HG02759 (cell line): Measurements from ENCODE around the gene CLDN5.

ENCODE experiments used
- ATAC-seq: cut with Tn5 transposase; IDR thresholded peaks from one replicate; pipeline ENCODE4 v1.9.1; 2021; ENCODE audit warnings: mild to moderate bottlenecking, moderate library complexity; ENCODE audit not compliant: unreplicated experiment

Gene CLDN5

DNA sequence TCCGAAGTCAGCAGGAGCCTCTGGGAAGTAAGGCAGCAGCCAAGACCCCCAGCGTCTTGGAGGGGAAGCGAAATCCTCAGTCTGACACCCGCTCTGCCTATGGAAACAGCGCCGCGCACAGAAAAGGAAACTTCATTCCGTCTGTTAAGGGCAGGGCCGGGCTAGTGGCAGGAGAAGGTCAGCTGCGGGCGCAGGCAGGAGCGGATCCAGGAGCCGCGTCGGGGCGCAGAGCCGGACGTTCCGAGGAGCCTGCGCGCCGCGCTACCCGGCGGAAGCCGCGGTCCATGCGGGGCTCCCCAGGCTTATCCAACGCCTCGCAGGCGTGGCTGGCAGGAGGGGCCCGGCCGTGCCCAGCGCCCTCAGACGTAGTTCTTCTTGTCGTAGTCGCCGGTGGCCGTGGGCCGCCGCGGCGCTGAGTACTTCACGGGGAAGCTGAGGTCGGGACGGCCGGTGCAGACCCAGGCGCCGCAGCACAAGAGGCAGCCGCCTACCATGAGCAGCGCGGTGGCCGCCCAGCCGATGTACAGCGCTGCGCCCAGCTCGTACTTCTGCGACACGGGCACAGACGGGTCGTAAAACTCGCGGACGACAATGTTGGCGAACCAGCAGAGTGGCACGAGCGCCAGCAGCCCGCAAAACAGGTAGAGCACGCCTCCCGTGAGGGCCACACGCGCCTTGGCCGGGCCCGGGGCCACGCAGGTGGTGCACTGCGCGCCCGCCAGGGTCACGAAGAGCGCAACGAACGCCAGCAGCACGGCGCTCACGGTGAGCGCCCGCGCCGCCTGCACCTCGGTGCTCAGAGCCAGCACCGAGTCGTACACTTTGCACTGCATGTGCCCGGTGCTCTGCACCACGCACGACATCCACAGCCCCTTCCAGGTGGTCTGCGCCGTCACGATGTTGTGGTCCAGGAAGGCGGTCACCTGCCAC lies 705 bp downstream of the CLDN5 start:
- ATAC-seq: no peak

DNA sequence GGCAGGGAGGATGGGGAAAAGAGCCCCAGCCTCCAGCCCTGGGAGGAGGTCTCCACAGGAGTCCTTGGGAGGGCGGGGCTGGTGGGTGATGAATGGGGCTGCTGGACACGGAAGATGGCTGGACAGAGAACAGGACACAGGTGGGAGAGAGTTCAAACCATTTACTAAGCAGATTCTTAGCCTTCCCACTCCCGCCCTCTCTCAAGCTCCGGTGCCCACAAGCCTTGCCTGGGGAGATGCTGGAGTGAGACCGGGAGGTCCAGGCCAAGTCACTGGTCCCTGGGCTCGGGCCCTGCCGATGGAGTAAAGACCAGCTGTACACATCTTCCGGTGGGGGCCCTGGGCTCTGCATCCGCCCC lies 1.4 kb downstream of the CLDN5 start:
- ATAC-seq: no peak

DNA sequence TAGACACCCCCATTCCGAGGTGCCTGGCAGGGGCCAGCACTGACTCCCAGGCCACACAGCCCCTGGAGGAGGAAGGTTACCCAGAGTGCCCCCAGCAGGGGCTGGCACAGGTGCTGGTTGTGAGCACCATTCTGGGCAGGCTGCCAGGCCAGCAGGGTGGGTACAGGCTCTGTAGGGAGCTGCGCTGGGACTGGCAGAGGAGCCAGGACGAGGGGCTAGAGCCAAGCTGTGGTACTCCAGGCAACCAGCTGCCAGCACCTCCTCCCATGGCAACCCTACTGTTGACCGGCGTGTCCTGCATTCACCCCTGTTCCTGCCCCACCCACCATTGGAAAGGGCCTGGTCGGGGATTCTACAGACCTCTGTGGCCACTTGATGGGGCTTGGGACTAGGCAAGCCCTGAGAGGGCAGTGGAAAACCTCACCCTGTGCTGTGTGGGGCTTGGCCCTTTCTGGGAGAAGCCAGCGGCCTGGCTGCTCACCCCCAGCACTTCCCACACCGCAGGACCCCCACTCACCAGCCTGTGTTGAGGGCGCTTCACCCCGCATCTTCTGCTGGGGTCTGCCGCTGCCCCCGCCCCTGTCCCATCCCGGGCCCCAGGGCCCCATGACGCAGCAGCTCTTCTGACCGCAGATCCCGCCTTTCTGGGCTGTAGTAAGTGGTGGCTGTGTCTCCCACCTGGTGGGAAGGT lies 1.9 kb downstream of the CLDN5 start:
- ATAC-seq: no peak

DNA sequence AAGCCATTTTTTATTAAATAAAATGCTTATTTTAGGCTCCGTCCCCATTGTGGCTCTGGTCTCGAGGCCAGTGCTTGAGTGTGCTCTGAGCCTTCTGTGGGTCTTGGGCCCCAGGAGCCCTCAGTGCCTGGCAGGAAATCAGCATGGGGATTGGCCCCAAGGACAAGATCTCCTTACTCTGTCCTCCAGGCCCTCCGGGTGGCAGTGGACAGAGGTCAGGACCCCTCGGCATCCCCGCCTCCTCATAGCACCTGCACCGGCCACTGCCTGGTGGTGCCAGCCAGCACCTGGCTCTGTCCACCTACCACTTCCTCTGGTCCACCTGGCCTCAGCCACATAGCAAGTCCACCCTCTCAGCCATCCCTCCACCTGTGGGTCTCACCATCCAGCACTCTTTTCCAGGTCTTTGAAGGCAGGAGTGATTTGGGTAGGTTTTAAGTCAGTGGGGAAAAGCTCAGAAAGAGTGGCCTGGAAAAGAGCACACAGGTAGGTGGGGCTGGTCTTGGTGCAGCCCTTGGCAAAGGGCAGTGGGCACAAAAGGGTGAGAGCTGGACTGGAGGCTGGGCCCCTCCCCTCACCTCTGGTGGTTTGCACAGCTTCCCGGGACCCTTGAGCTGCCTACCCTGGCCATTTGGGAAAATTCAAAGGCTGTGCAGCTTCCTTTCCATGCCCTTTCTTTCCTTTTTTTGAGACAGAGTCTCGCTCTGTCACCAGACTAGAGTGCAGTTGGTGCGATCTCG lies 3.5 kb downstream of the CLDN5 start:
- no peak for ATAC-seq

DNA sequence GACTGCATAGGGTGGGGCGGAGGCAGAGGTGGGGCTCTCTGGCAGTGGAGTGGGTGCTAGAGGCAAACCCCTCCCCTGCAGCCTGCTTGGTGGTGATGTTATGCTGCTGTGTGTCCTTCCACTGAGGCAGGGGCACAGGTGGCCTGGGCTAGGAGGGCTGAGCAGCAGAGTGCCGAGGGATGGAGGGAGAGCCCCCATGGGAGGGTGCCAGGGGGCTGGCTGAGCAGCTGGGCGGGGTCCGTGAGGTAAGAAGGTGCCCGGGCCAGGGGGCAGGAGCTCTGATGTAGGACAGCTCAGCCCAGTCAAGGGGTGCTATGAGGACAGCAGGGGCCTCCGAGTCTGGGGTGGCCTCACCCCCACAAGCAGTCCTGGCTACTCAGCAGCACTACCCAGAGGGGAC lies 4.2 kb downstream of the CLDN5 start:
- ATAC-seq: no peak

DNA sequence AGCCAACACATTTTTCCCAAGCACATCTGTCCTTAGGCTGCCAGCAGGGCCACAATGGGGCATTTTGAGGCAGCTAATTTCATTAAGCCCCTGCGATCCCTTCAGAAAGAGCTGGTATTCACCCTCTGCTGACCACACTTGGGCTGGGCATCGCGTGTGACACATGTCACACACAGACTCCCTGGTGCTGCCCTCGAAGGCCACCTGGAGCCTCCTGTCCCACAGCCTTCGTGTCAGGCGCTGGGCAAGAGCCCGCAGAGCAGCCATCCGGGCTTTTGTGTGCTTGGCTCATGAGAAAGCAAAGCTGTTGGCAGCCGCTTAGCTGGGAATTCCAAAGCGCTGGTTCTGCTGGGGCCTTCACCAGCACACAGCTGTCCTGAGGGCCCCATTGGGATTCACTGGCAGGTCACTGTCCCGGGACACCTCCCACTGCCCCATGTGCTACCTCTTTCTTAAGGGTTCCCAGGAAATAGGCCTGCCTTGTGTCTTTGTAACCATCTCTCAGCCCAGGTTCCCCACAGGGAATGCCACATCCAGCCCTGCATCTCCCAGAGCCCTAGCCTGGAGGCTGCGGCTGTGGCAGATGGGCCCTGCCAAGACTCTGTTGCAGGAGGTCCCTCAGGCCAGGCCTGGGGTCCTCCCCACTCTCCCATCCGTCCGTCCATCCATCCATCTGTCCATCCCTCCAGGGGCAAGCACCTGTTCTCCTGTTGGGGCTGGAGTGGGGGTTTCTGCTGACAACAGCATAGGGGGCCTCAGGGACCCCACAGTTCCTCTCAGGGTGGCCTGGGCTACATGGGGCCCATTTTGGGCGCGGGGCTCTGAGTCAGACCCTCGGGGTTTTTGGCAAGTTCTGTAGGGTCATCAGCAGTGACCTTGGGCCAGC lies 4.9 kb downstream of the CLDN5 start:
- no peak for ATAC-seq

DNA sequence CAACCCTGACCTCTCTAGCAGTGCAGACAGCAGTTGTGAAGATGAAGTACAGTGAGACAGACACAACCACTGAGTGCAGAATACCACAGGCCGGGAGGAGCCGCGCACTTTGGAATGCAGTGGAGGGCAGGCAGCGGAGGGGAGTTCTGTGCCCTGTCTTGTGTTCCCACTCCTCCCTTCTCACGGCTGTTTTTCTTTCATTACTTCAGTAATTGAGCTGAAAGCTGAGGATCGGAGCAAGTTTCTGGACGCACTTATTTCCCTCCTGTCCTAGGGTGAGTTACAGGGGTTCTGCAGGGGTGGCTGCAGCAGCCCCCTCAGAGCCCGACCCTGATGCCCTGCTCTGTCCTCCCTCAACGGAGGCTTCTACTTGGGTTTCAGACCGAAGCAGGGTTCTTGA lies 5.6 kb downstream of the CLDN5 start:
- ATAC-seq: no peak

DNA sequence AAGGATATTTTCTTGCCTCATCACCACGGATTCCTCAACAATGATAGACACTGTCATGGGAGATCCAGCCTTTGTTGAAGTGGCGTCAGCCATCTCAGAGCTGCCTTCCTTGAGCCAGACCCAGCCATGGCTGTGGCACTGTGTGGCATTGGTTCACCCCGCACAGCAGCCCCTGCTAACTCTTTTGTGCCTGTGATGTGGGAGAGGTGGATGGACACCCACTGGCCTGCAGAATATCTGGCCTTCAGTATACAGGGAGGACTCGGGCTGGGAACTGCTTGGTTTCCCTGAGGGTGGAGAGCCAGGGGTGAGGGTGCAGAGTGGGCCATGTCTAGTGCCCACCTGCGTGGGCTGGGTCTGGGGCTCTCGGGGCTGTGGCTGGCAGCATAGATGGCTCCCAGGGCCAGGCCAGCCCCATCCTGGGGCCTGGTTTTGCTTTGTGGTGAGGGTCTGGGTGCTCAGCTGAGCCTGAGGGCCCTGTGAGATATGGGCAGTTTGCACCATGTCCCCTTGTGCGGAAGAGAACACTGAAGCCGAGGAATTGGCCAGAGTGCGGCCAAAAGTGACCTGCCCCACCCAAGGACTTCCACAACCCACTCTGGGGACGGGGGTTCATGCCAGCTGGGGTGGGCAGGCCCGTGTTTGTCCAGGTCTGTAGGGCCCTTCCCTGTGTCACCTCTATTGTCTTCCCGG lies 6.1 kb downstream of the CLDN5 start:
- ATAC-seq: no peak

DNA sequence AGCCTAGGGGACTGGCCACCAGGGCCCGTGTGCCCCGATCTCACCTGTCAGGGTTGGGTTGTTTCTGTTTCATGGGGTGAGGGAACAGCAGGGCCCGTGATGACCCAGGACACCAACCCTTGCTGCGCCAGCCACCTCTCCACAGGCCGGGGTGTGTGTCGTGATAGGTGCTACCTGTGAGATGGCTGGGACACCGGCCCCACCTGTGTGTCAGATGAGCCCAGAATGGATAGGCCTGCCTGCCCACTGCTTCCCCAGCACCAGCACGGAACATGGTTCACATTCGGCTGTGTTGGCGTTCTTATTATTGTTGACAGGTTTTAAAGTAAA lies 7.1 kb downstream of the CLDN5 start:
- no peak for ATAC-seq

DNA sequence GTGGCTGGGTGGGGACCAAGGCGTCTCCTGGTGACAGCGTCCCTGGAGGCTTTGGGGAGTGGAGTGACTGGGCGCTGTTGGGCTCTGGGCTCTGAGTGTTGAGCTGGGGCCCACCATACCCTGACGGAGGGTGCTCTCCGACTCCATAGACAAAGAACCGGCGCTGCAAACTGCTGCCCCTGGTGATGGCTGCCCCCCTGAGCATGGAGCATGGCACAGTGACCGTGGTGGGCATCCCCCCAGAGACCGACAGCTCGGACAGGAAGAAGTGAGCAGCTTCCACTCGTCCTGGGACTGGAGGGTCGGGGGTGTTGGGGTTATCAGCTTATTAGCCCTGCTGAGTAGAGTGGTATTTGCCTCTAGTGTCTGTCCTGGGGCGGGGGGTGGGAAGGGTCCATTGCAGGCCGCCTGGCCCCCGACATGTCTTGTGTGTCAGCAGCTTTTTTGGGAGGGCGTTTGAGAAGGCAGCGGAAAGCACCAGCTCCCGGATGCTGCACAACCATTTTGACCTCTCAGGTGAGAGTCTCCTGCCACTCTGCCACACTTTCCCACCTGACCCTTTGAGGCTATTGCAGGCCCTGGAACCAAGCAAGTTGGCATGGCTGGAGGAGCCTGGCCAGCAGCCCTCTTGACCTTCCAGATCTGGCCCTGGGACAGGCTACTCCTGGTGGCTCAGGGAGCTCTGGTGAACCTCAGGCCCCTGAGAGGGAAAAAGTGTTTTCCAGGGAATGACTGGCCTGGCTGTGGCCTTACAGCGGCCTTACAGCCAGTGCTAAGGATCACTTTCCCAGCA lies 7.6 kb downstream of the CLDN5 start:
- no peak for ATAC-seq

DNA sequence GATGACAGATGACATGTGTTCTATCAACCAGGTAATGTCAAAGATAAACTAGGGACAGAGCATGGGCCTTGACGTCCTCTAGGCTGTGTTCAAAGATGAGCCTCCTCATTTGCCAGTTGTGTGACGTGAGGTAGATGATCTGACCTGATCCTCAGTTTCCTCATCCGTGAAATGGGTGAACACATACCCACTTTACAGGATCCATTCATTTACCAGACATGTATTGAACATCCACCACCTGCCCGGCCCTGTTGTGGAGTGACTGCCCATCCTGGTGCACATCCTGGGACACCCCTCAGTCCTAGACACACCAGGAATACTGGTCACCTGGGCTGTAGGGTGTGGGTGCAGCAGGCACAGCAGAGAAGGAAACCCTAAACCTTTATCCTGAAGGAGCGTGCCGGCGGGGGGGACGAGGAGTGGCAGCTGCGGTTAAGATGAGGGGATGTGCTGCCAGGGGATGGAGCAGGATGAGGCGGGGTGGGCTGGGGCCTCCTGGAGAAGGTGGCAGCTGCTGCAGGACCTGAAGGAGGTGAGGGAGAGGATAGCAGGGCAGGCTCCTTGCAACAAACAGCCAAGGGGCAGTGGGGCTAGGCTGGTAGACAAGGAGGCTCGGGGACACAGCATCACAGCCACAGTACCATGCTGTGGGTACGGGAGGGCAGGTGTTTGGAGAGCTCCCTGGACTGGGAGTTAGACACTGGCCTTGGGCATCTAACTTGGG lies 8.4 kb downstream of the CLDN5 start:
- no peak for ATAC-seq

DNA sequence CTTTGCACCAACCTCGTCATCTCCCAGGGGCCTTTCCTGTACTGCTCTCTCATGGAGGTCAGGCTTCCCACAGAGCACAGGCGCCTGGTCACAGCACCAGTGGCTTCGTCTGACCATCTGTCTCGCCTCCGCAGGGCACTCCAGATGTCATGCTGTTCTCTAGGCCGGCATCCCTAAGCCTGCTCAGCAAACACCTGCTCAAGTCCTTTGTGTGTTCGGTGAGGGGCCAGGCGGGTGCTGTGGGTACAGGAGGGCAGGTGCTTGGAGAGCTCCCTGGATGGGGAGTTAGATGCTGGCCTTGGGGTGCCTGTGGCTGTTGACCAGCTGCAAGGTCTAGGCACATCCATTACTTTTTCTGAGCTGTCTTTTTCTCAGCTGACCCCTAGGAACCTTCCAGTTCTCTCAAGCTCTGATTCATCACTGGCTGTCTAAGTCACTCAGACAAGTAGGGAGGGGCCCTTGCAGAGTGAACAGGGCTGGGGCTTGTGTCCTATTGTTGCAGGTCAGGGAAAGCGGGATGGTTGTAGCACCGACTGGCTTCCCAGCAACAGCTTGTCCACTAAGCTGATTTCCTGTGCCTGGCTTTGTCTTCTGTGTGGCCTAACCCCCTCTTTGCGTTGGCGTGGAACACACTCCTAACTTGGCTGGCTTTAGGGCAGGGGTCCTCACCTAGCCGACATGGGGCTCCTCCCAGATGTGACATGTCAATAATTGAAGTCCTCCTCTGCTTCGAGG lies 9.2 kb downstream of the CLDN5 start:
- ATAC-seq: no peak

DNA sequence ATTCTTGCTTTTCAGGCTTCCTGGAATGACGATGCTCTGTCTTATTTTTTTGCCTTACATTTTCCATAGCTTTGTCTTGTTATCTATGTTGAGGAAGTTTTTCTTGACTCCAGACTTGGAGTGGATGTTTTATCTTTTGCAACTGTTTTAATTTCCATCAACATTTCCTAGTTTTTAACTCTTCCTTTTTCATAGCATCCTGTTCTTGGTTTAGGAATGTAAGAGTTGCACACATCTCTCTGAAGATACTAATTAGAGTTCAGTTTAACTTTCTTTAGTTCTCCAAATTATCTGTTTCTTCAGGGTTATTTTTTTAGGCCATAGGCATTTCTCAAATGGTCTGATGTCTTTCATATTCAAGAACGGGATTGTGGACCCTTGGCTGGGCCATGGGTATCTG lies 10.4 kb downstream of the CLDN5 start:
- ATAC-seq: no peak

DNA sequence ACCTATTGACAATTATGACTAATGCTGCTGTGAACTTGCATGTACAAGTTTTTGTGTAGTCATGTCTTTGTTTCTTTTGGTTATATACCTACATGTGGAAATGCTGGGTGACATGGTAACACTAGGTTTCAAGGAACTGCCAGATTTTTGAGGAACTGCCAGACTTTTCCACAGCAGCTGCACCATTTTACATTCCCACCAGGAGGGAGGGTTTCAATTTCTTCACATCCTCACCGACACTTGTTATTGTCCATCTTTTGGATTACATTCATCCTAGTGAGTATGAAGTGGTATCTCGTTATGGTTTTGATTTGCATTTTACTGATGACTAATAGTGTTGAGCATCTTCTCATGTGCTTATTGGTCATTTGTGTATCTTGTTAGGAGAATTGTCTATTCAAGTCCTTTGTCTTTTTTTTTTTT lies 13.3 kb downstream of the CLDN5 start:
- ATAC-seq: no peak

DNA sequence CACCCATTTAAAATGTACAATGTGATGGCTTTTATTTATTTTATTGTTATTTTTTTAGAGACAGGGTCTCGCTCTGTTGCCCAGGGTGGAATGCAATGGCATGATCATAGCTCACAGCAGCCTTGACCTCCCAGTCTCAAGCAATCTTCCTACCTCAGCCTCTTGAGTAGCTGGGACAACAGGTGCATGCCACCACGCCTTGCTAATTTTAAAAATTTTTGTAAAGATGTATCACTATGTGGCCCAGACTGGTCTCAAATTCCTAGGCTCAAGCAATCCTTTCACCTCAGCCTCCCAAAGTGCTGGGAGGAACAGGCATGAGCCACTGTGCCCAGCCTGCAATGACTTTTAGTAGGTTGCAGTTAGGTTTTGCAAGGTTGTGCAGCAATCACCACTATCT lies 14.3 kb downstream of the CLDN5 start:
- ATAC-seq: no peak

DNA sequence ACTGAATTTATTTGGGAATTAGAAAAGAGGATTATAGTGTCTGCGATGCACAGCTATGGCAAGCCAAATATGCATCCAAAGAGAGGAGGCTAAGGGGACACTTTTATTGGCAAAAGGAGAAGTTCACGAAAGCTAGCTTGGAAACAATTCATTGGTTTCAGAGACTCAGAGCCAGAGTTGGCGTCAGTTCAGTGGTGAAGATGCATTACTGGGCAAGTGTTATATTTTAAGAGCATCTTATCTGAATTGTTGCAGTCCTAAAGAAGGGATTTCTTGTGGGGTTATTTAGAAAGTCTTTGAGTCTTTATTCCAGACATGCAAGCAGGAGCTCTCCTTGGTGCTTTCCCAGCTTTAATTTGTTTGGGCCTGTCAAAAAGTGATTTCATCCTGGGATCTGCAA lies 15.0 kb downstream of the CLDN5 start:
- no peak for ATAC-seq

DNA sequence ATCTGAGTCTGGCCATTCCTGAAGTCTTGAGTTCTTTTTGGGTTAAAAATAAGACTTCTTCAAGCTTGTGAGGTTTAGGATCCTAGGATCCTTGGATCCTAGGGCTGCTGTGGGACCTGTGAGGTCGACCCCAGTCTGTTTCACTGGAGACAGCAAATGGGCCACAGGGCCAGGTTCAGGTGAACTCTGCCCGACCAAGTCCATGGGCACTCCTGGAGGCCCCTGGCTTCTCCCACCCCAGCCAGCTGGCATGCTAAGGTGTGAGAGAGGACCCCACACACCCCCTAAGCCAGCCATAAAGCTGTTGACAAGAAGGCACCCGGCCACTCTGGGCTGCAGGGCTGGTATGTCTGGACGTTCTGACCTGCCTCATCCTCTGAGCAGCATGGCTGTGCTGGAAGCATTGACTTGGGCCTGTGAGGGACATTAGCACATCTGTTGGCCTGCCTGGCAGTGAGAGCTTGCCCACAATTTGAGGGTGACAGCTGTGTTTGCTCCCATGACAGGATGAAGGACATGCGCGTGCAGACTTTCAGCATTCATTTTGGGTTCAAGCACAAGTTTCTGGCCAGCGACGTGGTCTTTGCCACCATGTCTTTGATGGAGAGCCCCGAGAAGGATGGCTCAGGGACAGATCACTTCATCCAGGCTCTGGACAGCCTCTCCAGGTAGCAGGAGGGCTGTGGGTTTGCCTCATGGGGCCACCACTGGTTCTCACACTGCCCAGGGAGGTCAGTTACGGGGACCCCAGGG lies 16.0 kb downstream of the CLDN5 start:
- ATAC-seq: no peak

DNA sequence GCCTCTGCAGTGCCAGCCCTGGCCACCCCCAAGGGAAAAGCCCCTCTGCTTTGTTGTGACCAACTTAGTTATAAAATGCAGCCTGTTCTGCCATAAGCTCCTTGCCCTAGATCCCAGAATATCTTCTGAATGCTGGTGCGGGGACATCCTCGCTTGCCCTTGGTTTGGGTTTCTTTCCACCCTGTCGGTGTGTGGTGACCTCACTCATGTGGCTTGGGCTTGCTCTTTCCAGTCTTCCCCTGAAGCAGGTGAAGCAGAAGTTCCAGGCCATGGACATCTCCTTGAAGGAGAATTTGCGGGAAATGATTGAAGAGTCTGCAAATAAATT lies 16.7 kb downstream of the CLDN5 start:
- ATAC-seq: no peak
